ENCODE data around the gene COPB1.
A peak's percentile ranks its signal among the peaks of the same experiment; 100 is the strongest.

Gene COPB1

GRCh38 chr11:14513800-14514199 lies 14.2 kb upstream of the COPB1 start:
- TF ChIP-seq CTCF (IDR thresholded peaks at IDR 0.05; ENCODE audit: low read depth, low read length, missing control alignments): no peak
- no peak overlapping the region for H3K4me3 ChIP-seq (ENCODE audit: low read depth, low read length)
- no peak for DNase-seq (ENCODE audit: low read depth)

GRCh38 chr11:14506532-14506931 lies 6.9 kb upstream of the COPB1 start:
- DNase-seq (ENCODE audit: low read depth): no peak
- no peak for TF ChIP-seq CTCF (IDR thresholded peaks at IDR 0.05; ENCODE audit: low read depth, low read length, missing control alignments)
- no peak overlapping the region for H3K4me3 ChIP-seq (ENCODE audit: low read depth, low read length)

GRCh38 chr11:14503023-14503422 lies 3.4 kb upstream of the COPB1 start:
- no peak for DNase-seq (ENCODE audit: low read depth)
- no peak overlapping the region for H3K4me3 ChIP-seq (ENCODE audit: low read depth, low read length)
- no peak for TF ChIP-seq CTCF (IDR thresholded peaks at IDR 0.05; ENCODE audit: low read depth, low read length, missing control alignments)

- H3K4me3 ChIP-seq (ENCODE audit: low read depth, low read length): no peak overlapping the region
- no peak for TF ChIP-seq CTCF (IDR thresholded peaks at IDR 0.05; ENCODE audit: low read depth, low read length, missing control alignments)
- DNase-seq (ENCODE audit: low read depth): no peak
Measured at GRCh38 chr11:14502039-14502438, 2.4 kb upstream of the COPB1 start.

GRCh38 chr11:14500181-14500651 lies 605 bp upstream of the COPB1 start:
- DNase-seq (ENCODE audit: low read depth): peak; percentile 25
- no peak for TF ChIP-seq CTCF (IDR thresholded peaks at IDR 0.05; ENCODE audit: low read depth, low read length, missing control alignments)

GRCh38 chr11:14499178-14499559 lies 442 bp downstream of the COPB1 start:
- H3K4me3 ChIP-seq (ENCODE audit: low read depth, low read length): peak overlapping the region; percentile 72
- TF ChIP-seq CTCF (IDR thresholded peaks at IDR 0.05; ENCODE audit: low read depth, low read length, missing control alignments): no peak
- DNase-seq (ENCODE audit: low read depth): no peak

More at GRCh38 chr11:14500181-14500651, 605 bp upstream of the COPB1 start:
- H3K4me3 ChIP-seq (ENCODE audit: low read depth, low read length): peak overlapping the region; percentile 72

- no peak for TF ChIP-seq CTCF (IDR thresholded peaks at IDR 0.05; ENCODE audit: low read depth, low read length, missing control alignments)
- H3K4me3 ChIP-seq (ENCODE audit: low read depth, low read length): no peak overlapping the region
- DNase-seq (ENCODE audit: low read depth): no peak
Measured at GRCh38 chr11:14480716-14481115, 18.9 kb downstream of the COPB1 start.
